Esophagus muscularis mucosa (tissue), 3 donors: ENCODE results near the gene PRELID3B.

Experiments used
- POLR2A ChIP-seq: fragments of 450-650 bp; IDR thresholded peaks from one replicate; pipeline ENCODE4 v1.6.1; 2017; ENCODE audit warnings: antibody characterized with exemption, moderate library complexity, mild to moderate bottlenecking, low read depth
- TF ChIP-seq, protein P1 (sequence below), 3 experiments: fragments of 200-600 bp in 2 of 3; fragments of 450-650 bp in 1 of 3; sonication (generic) in 2 of 3; IDR thresholded peaks; one replicate each; pipeline ENCODE4 v1.5.1; 2017 to 2019; ENCODE audit warnings: antibody characterized with exemption in 3 of 3, mild to moderate bottlenecking in 2 of 3, moderate library complexity in 1 of 3

DNA sequence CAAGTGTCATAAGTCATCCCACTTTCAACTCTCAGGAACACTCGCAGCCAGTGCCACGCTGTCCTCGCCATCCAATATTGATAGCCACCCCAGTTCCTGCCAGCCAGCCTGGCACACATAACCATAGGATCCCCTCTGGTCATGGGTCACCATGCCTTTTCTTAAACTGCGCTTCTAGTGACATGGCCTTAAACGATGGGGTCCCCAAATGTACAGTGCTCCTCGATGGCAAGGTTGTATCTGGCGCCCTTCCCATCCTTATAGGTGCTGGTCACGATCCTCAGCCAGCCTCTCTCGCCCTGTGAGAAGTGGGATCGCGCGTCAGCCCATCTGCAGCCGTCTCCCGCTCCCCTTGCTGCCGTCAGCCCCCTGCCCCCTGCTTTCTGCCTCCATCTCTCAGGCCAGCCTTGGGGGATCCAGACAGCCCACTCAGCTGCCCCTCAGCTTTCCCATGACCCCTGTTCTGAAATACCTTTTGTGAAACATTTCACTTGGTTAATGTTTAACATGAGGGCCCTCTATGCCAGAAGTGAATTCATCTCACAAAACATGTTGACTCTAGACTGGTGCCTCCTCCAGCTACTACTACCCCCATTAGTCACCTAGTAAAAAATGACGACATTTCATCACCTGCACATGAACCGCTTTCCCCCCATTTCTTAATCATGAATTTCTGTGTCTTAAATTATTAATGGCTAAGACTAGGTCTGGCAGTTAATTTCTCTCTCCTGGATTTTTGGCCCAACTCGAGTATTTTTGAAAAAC, 46.9 kb downstream of the PRELID3B start:
- TF ChIP-seq, protein P1, sequence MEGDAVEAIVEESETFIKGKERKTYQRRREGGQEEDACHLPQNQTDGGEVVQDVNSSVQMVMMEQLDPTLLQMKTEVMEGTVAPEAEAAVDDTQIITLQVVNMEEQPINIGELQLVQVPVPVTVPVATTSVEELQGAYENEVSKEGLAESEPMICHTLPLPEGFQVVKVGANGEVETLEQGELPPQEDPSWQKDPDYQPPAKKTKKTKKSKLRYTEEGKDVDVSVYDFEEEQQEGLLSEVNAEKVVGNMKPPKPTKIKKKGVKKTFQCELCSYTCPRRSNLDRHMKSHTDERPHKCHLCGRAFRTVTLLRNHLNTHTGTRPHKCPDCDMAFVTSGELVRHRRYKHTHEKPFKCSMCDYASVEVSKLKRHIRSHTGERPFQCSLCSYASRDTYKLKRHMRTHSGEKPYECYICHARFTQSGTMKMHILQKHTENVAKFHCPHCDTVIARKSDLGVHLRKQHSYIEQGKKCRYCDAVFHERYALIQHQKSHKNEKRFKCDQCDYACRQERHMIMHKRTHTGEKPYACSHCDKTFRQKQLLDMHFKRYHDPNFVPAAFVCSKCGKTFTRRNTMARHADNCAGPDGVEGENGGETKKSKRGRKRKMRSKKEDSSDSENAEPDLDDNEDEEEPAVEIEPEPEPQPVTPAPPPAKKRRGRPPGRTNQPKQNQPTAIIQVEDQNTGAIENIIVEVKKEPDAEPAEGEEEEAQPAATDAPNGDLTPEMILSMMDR (IDR thresholded peaks at IDR 0.05), result no peak
- TF ChIP-seq POLR2A, result no peak
